HG03378 (cell line): ENCODE data around the gene FGFRL1.
"Not testable (repeated sequence)": the region's sequence is repeated elsewhere in the genome, so short reads cannot be mapped to it uniquely, and the experiment has no call there.

Source experiments
- ATAC-seq: cut with Tn5 transposase; IDR thresholded peaks from one replicate; pipeline ENCODE4 v1.9.1; 2021; ENCODE audit warnings: mild to moderate bottlenecking, moderate library complexity; ENCODE audit not compliant: unreplicated experiment

Gene FGFRL1

GRCh38 chr4:973431-974397 is 37.7 kb upstream of the FGFRL1 start, which contains the start of gene DGKQ:
TSS of gene DGKQ (minus strand) at chr4:973569. CDS start at chr4:973482, 87 bp downstream.
- no peak for ATAC-seq

DNA sequence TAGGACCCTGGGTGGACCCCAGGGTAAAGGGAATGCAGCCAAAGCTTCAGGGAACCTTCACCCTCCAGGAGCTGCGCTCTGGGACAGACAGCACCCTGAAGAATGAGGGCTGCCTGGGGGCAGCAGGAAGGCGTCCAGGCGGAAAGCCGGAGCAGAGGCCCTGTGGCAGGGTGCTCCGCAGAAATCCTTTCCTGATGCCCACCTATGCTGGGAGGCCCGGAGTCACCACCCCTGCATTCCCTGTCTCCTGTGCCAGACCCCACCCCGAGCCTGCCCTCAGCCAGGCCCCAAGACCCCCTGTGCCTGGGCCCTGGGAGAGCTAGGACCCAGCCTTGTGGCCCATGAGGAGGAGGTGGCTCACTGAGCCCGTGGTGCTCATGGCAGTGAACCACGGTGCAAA is 36.8 kb upstream of the FGFRL1 start:
- ATAC-seq = no peak

DNA sequence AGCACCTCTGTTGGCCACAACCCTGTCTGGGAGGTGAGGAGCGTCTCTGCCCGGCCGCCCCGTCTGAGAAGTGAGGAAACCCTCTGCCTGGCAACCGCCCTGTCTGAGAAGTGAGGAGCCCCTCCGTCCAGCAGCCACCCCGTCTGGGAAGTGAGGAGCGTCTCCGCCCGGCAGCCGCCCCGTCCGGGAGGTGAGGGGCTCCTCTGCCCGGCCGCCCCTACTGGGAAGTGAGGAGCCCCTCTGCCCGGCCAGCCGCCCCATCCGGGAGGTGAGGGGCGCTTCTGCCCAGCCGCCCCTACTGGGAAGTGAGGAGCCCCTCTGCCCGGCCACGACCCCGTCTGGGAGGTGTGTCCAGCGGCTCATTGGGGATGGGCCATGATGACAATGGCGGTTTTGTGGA is 35.4 kb upstream of the FGFRL1 start:
- not testable (repeated sequence) for ATAC-seq

DNA sequence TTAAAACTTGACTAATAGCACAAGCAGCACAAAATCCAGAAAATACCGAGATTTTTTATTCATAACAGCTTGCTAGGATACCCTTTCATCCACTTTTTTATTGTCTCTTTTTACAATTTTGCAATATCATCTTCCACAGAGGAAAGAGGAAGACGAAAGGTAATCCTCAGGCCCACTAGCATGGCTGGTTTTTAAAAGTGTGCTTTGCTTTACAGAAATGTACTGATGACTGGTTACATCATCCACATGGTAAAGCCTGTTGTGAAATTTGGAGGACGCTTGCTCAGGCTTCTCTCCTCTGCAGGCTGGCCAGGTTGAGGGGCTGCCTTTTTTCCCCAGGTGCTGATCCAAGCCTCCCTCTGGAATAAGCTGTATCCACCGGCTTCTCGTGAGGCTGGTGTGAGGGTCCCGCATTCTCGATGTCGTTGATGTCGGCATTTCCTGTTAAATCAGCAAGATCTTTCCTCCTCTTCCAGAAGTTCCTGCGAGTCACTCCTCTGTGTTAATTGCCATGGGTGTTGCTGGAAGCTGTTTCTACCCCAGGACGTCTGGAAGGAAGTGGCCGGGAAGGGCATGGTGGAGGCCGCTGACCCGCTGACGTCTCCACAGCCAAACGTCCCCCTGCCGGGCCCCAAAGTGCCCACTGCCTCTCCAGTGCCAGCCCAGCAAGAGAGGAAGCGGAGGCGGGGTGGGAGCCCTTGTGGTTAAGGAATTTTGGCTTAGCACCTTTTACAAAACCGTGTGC is 32.3 kb upstream of the FGFRL1 start:
- no peak for ATAC-seq

- ATAC-seq = no peak
Observed at GRCh38 chr4:982291-982690, 29.1 kb upstream of the FGFRL1 start.

GRCh38 chr4:982814-983213 is 28.6 kb upstream of the FGFRL1 start:
- no peak for ATAC-seq

DNA sequence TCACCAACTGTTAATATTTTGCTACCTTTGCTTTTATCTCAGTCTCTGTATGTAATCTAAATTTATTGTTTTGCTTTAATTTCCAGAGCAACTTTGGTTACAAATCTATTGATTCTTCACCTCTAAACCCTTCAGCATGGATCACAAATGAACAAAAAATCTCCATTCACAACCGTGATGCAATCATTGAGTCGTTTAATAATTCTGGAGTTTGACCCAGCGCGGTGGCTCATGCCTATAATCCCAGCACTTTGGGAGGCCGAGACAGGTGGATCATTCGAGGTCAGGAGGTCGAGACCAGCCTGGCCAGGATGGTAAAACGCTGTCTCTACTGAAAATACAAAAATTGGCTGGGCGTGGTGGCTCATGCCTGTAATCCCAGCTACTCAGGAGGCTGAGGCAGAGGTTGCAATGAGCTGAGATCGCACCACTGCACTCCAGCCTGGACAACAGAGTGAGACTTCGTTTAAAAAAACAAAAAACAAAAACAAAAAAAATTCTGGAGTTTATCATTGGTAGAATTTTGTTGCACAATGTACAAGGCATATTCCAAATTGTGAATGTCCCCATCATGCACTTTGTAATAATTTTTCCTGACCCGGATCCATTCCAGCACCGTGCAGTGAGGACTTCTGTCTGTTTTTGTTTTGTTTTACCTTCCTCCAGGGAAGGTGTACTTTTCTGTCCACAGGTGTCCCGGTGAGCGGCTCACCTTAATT is 26.9 kb upstream of the FGFRL1 start:
- ATAC-seq = no peak

DNA sequence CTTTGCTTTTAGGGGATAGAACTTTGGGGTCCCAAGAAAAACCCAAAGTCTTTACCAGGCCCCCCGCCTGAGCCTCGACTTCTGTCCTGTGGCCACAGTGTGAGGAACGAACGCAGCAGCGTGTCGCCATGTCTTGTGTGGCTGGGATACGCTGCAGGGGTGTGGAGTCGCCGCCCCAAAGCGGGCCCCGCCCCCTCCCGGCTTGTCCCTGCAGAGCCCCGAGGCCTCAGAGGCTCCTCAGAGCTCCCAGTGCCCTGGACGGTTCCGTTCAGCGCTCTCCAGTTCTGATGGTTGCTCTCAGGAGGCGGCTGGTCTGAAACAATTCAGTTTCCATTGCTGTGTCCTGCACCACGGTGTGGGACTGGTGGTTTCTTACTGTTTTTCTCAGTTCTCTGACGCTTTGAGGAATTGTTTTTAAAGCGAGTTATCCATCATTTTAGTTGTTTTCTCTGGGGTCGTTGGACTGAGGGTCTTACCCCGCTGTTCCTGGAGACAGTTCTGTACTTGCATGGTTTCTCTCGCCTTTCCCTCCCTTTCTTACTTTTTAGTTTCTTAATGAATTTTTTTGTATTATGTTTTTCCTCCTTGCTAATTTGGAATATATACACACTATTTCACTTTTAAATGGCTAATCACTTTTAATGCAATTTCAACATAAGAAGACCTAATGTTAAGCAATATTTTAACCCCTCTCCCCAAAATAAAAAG is 26.1 kb upstream of the FGFRL1 start:
- ATAC-seq = no peak

DNA sequence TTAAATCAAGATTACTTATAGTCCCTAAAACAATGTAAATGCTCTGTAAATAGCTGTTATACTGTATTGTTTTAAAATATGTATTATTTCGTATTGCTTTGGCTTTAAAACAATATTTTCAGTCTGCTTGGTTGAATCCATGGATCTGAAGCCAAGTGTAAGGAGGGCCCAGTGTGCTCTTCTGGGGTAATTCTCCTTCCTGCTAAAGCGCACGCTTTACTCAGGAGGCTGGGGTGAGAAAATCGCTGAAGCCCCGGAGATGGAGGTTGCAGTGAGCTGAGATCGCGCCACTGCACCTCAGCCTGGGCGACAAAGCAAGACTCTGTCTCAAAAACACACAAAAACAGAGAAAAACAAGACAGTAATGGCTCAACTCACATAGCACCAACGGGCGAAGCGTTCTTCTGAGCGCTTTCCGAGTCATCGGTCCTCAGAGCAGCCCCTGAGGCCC is 25.0 kb upstream of the FGFRL1 start:
- no peak for ATAC-seq

DNA sequence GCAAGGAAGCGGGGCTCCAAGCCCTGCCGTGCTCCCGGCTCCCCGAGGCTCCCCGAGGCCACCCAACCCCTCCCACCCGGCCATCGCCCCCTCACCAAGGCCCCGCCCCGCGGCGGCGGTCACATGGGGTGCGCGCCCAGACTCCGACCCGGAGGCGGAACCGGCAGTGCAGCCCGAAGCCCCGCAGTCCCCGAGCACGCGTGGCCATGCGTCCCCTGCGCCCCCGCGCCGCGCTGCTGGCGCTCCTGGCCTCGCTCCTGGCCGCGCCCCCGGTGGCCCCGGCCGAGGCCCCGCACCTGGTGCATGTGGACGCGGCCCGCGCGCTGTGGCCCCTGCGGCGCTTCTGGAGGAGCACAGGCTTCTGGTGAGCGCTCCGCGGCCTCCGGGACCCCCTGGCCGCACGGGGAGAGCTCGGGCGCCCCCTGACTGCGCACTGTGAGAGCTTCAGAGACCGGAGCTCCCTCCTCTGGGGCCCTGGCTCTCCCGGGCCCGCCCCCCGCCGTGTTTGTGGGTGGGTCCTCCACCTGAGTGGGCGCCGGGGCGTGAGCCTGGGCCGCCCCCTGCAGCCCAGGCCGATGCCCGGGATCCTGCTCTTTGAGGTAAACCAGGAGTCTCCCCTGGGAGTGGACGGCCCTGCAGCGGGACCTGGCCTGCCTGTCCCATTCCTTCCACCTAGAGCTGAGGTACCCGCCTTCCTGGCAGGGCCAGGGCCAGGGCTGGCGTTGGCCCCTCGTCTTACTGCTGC is 24.4 kb upstream of the FGFRL1 start, which contains the start of gene IDUA:
Gene IDUA, plus strand, starts transcription at position 166 of the 745 bp plus-strand sequence. Its CDS starts 41 bp downstream, at position 207.
- ATAC-seq = no peak

- no peak for ATAC-seq
Observed at GRCh38 chr4:987624-988513, 23.6 kb upstream of the FGFRL1 start.

DNA sequence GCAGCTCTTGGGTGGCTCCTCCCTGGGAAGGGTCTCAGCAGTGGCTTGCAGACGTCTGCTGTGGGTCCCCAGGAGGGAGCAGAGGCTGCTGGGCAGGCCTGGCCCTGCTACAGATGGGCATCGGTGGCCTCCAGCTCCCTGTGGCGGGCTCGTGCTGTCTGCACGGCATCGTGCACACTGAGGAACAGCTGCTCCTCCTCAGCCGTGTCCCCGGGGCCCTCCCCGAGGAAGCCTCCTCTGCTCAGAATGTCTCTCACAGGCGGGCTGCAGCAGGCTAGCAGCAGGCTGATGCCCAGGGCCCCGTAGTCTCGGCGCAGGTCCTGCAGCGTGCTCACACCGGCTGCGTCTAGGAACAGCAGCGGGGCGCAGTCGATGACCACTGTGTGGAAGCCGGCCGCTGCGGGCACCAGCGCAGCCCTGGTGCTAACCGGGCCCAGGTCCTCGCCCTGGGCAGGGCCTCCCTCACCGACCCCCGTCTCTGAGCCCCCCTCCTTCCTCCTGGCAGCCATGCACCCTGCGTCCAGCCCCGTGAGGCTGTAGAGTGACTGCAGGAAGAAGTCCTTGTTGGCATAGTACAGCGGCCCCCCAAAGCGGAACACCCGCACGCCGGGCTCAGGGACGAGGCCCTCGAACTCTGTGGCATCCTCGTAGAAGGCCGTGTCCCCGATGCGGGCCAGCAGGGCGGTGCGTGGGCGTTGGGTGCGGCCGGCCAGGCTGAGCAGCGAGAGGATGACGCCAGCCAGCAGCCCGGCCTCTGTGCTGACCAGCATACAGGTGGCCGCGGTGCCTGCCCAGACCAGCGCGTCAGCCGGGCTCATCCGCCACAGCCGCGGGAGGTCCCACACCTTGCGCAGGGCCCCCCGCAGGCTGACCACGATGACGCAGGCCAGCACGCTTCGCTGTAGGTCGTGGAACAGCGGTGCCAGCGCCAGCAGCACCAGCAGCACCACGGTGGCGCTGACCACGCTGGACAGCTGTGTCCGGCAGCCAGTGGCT is 22.4 kb upstream of the FGFRL1 start:
- no peak for ATAC-seq

GRCh38 chr4:989722-990471 is 21.5 kb upstream of the FGFRL1 start:
- ATAC-seq = no peak

GRCh38 chr4:990746-991367 is 20.6 kb upstream of the FGFRL1 start:
- ATAC-seq = no peak

DNA sequence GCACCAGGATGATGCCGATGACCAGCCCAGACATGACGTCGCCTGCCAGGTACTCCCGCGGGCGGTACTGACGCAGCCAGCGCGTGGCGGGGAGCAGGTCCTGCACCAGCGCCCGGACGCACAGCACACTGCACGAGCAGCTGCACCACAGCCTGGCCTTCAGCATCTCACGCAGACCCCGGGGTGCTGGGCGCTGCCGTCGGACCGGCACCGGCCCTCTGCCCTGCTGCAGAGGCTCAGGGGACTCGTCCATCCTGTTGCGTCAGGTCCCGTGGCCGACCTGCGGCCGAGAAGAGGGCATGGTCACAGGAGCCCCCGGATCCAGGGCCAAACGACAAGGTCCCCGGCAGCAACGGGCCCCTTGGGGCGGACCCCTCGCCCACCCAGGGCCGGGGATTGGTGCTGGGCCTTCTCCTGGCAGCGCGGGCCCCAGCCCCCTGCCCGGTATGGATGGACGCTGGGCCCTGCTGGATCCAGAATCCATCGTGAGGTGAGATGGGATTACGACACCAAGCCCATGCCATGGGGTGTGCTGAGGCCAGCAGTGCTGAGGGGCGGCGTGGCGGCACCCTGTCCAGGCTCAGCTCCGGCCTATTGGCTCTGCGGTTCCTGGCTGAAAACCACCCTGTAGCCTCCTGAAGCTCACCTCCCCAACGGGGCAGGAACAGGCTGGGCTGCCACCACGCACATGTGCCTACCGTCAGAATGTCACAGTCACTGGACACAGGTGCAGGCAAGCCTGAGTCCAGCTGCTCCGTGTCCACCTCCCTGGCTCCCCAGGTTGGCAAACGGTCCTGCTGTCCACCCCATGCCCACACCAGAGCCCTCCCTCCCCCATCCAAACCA is 19.8 kb upstream of the FGFRL1 start:
- no peak for ATAC-seq
